K562 (cell line): Measurements from ENCODE around the gene BCORL1. TPM values are rescaled to one million over a fixed set of nuclear protein-coding genes. Genes with fewer than 3 reads are reported as not detected.

Experiments
- DACH1 ChIP-seq: fragments of 450-650 bp; IDR thresholded peaks from 2 replicates; pipeline ENCODE4 v1.6.1; 2018; ENCODE audit not compliant: partially characterized antibody
- EP400 ChIP-seq: fragments of 450-650 bp; IDR thresholded peaks from 2 replicates; pipeline ENCODE4 v1.6.1; 2017; ENCODE audit warnings: antibody characterized with exemption, mild to moderate bottlenecking, moderate library complexity
- ERF ChIP-seq: fragments of 450-650 bp; formaldehyde crosslinking; IDR thresholded peaks from 2 replicates; pipeline ENCODE4 v1.4.0; 2020; ENCODE audit warnings: mild to moderate bottlenecking, mixed read lengths
- ETV6 ChIP-seq, 3 experiments: fragments of 150-350 bp in 1 of 3; sonication (generic) in 1 of 3; formaldehyde crosslinking in 1 of 3; IDR thresholded peaks; 2 replicates each; pipeline versions ENCODE4 v1.6.1 to v1.8.0; 2014 to 2022; ENCODE audit warnings: borderline replicate concordance in 2 of 3, low read depth in 2 of 3, antibody characterized with exemption in 1 of 3, low read length in 1 of 3, mild to moderate bottlenecking in 1 of 3, missing genetic modification reagents in 1 of 3
- FOXK2 ChIP-seq, 2 experiments: fragments of 450-650 bp; IDR thresholded peaks in 1 of 2; conservative IDR thresholded peaks in 1 of 2; 2 replicates each; pipeline ENCODE4 v1.6.1; 2016; ENCODE audit warnings: low read depth in 2 of 2, mild to moderate bottlenecking in 1 of 2
- MTA1 ChIP-seq: fragments of 450-650 bp; IDR thresholded peaks from 2 replicates; pipeline ENCODE4 v1.6.1; 2017; ENCODE audit warnings: borderline replicate concordance
- NFIC ChIP-seq: fragments of 450-650 bp; IDR thresholded peaks from 2 replicates; pipeline ENCODE4 v1.6.1; 2017; ENCODE audit warnings: mild to moderate bottlenecking, inconsistent platforms
- PML ChIP-seq: IDR thresholded peaks from 2 replicates; pipeline ENCODE4 v1.6.1; 2012; ENCODE audit warnings: low read length, inconsistent platforms
- POU5F1 ChIP-seq: fragments of 150-350 bp; IDR thresholded peaks from 2 replicates; pipeline ENCODE4 v1.6.1; 2014; ENCODE audit warnings: borderline replicate concordance, low read length, low read depth, mild to moderate bottlenecking; ENCODE audit not compliant: partially characterized antibody
- RUNX1 ChIP-seq: sonication (generic); IDR thresholded peaks from 2 replicates; pipeline ENCODE4 v1.6.1; 2016; ENCODE audit warnings: antibody characterized with exemption, low read depth
- SAFB2 ChIP-seq: fragments of 200-400 bp; formaldehyde crosslinking; IDR thresholded peaks from 2 replicates; pipeline ENCODE4 v1.6.1; 2018; ENCODE audit warnings: borderline replicate concordance, low read length, low read depth, moderate library complexity; ENCODE audit not compliant: severe bottlenecking
- SETDB1 ChIP-seq: IDR thresholded peaks from one replicate; pipeline ENCODE4 v1.6.1; 2012; ENCODE audit warnings: low read length, control low read depth, inconsistent platforms
- TAL1 ChIP-seq: fragments of 450-650 bp; IDR thresholded peaks from 2 replicates; pipeline ENCODE4 v1.6.1; 2016; ENCODE audit warnings: mild to moderate bottlenecking
- TEAD4 ChIP-seq, 2 experiments: sonication (generic) in 1 of 2; formaldehyde crosslinking in 1 of 2; IDR thresholded peaks; 2 replicates each; pipeline versions ENCODE4 v1.6.1 to v1.8.0; 2012 to 2022; ENCODE audit warnings: borderline replicate concordance in 1 of 2, inconsistent platforms in 1 of 2, low read length in 1 of 2, mild to moderate bottlenecking in 1 of 2, missing genetic modification reagents in 1 of 2
- ZBTB7A ChIP-seq: IDR thresholded peaks from 2 replicates; pipeline ENCODE4 v1.6.1; 2011; ENCODE audit warnings: low read depth, mild to moderate bottlenecking, low read length, moderate library complexity, borderline replicate concordance; ENCODE audit not compliant: control insufficient read depth
- polyA plus RNA-seq, 8 experiments: library from polyadenylated mRNA; depleted of rRNA in 4 of 8; stranded (reverse) in 5 of 8; unstranded in 3 of 8; fragments of >200 nt; fragmentation: Nextera tagmentation in 2 of 8; fragmentation: Illumina TruSeq in 1 of 8; extraction: Ambion mirVana in 2 of 8; extraction: Trizol in 1 of 8; gene quantifications; 2 replicates each; pipeline versions ENCODE4 v1.2.1 to v1.2.3, GENCODE V29; 2011 to 2014; ENCODE audit warnings: inconsistent platforms in 1 of 8, missing spikeins in 1 of 8
- total RNA-seq, 7 experiments: library from RNA; depleted of rRNA in 6 of 7; stranded (reverse); fragments of >200 nt in 6 of 7; fragmentation: Illumina TruSeq in 2 of 7; extraction: Trizol in 2 of 7; gene quantifications; 2 replicates each; pipeline versions ENCODE4 v1.2.1 to v1.2.3, GENCODE V29; 2011 to 2021; ENCODE audit warnings: low replicate concordance in 1 of 7
- TF ChIP-seq, protein P1 (sequence below), 3 experiments: IDR thresholded peaks in 2 of 3; conservative IDR thresholded peaks in 1 of 3; 2 replicates each; pipeline ENCODE4 v1.5.1; 2011 to 2012; ENCODE audit warnings: low read length in 3 of 3, mild to moderate bottlenecking in 3 of 3, control low read depth in 2 of 3, improper control_type of control experiment in 1 of 3, inconsistent platforms in 1 of 3, low read depth in 1 of 3, mixed read lengths in 1 of 3, moderate library complexity in 1 of 3; ENCODE audit not compliant: insufficient read depth in 2 of 3
- TF ChIP-seq, protein P2 (sequence below): fragments of 450-650 bp; IDR thresholded peaks from 2 replicates; pipeline ENCODE4 v1.6.1; 2016; ENCODE audit warnings: low read depth, mild to moderate bottlenecking, moderate library complexity
- TF ChIP-seq, protein P3 (sequence below): fragments of 250-450 bp; sonication (Bioruptor Pico); IDR thresholded peaks from 2 replicates; pipeline ENCODE4 v1.5.0; 2021; ENCODE audit warnings: mild to moderate bottlenecking, borderline replicate concordance
- TF ChIP-seq, protein P4 (sequence below): fragments of 250-450 bp; sonication (Bioruptor Pico); IDR thresholded peaks from 2 replicates; pipeline ENCODE4 v1.8.0; 2021; ENCODE audit warnings: mild to moderate bottlenecking, moderate library complexity

Gene BCORL1
- total and polyA plus RNA-seq, 9 of the 15 experiments (the other 6 are each of a cell fraction or from before 2014, with no cell fraction given): 0.48 to 29.6 (median 2.1) TPM

- TF ChIP-seq, protein P1, sequence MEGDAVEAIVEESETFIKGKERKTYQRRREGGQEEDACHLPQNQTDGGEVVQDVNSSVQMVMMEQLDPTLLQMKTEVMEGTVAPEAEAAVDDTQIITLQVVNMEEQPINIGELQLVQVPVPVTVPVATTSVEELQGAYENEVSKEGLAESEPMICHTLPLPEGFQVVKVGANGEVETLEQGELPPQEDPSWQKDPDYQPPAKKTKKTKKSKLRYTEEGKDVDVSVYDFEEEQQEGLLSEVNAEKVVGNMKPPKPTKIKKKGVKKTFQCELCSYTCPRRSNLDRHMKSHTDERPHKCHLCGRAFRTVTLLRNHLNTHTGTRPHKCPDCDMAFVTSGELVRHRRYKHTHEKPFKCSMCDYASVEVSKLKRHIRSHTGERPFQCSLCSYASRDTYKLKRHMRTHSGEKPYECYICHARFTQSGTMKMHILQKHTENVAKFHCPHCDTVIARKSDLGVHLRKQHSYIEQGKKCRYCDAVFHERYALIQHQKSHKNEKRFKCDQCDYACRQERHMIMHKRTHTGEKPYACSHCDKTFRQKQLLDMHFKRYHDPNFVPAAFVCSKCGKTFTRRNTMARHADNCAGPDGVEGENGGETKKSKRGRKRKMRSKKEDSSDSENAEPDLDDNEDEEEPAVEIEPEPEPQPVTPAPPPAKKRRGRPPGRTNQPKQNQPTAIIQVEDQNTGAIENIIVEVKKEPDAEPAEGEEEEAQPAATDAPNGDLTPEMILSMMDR (IDR thresholded peaks at IDR 0.05 in 2 of 3, conservative IDR thresholded peaks at IDR 0.05 in 1 of 3; ENCODE audit: insufficient read depth in 2 of 3, low read depth in 1 of 3, low read length in 3 of 3): no peak
- TF ChIP-seq ZBTB7A: peak; percentile 7; the same call in 1 of the 2 replicates
- TF ChIP-seq FOXK2 (conservative IDR thresholded peaks at IDR 0.05 in 1 of 2, IDR thresholded peaks at IDR 0.05 in 1 of 2; ENCODE audit: low read depth in 2 of 2): peak; percentile 48 to 56; a peak in 3 of 4 replicates
- TF ChIP-seq MTA1: 0 out of 2 replicates have a peak, but pooled peaks have one; percentile 16
- no peak for TF ChIP-seq RUNX1
- TF ChIP-seq, protein P2, sequence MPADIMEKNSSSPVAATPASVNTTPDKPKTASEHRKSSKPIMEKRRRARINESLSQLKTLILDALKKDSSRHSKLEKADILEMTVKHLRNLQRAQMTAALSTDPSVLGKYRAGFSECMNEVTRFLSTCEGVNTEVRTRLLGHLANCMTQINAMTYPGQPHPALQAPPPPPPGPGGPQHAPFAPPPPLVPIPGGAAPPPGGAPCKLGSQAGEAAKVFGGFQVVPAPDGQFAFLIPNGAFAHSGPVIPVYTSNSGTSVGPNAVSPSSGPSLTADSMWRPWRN: no peak
- no peak for TF ChIP-seq DACH1
- peak; percentile 73 for TF ChIP-seq EP400
- peak in 1 of 2 experiments; percentile 26; a peak in 1 of 4 replicates for TF ChIP-seq ETV6 (IDR thresholded peaks at IDR 0.05; ENCODE audit: borderline replicate concordance in 1 of 2, low read depth in 2 of 2, low read length in 1 of 2)
- TF ChIP-seq ETV6 (CRISPR knock-in tag; IDR thresholded peaks at IDR 0.05; ENCODE audit: borderline replicate concordance): no peak
- no peak for TF ChIP-seq SAFB2
- no peak for TF ChIP-seq ERF (CRISPR knock-in tag)
- TF ChIP-seq, protein P3, sequence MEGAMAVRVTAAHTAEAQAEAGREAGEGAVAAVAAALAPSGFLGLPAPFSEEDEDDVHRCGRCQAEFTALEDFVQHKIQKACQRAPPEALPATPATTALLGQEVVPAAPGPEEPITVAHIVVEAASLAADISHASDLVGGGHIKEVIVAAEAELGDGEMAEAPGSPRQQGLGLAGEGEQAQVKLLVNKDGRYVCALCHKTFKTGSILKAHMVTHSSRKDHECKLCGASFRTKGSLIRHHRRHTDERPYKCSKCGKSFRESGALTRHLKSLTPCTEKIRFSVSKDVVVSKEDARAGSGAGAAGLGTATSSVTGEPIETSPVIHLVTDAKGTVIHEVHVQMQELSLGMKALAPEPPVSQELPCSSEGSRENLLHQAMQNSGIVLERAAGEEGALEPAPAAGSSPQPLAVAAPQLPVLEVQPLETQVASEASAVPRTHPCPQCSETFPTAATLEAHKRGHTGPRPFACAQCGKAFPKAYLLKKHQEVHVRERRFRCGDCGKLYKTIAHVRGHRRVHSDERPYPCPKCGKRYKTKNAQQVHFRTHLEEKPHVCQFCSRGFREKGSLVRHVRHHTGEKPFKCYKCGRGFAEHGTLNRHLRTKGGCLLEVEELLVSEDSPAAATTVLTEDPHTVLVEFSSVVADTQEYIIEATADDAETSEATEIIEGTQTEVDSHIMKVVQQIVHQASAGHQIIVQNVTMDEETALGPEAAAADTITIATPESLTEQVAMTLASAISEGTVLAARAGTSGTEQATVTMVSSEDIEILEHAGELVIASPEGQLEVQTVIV (CRISPR knock-in tag): no peak
- TF ChIP-seq POU5F1: no peak
- peak; percentile 49; the same call in 1 of the 2 replicates for TF ChIP-seq TAL1
- TF ChIP-seq PML: peak; percentile 62
- TF ChIP-seq, protein P4, sequence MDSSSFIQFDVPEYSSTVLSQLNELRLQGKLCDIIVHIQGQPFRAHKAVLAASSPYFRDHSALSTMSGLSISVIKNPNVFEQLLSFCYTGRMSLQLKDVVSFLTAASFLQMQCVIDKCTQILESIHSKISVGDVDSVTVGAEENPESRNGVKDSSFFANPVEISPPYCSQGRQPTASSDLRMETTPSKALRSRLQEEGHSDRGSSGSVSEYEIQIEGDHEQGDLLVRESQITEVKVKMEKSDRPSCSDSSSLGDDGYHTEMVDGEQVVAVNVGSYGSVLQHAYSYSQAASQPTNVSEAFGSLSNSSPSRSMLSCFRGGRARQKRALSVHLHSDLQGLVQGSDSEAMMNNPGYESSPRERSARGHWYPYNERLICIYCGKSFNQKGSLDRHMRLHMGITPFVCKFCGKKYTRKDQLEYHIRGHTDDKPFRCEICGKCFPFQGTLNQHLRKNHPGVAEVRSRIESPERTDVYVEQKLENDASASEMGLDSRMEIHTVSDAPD (CRISPR knock-in tag): no peak
- no peak for TF ChIP-seq SETDB1
- TF ChIP-seq NFIC: peak; percentile 46; the same call in 1 of the 2 replicates
- TF ChIP-seq TEAD4 (IDR thresholded peaks at IDR 0.05; ENCODE audit: low read length): peak; percentile 15; the same call in 1 of the 2 replicates
- no peak for TF ChIP-seq TEAD4 (CRISPR knock-in tag; IDR thresholded peaks at IDR 0.05; ENCODE audit: borderline replicate concordance)
Observed at GRCh38 chrX:129957241-129958082, 25.0 kb upstream of the BCORL1 start (continued).
